Suprapubic skin (tissue), 4 donors: Measurements from ENCODE around the gene RBM19.

ENCODE experiments used
- EP300 ChIP-seq: sonication (generic); formaldehyde crosslinking; IDR thresholded peaks from one replicate; pipeline ENCODE4 v1.6.1; 2017; ENCODE audit warnings: antibody characterized with exemption
- POLR2A ChIP-seq, 2 donors: fragments of 450-650 bp; IDR thresholded peaks; one replicate each; pipeline ENCODE4 v1.6.1; 2017; ENCODE audit warnings: antibody characterized with exemption in 2 of 2, mild to moderate bottlenecking in 2 of 2, moderate library complexity in 2 of 2
- POLR2AphosphoS5 ChIP-seq, 3 donors: sonication (generic); formaldehyde crosslinking; IDR thresholded peaks; one replicate each; pipeline ENCODE4 v1.6.1; 2017; ENCODE audit warnings: antibody characterized with exemption in 3 of 3
- TF ChIP-seq, protein P1 (sequence below), 2 donors: fragments of 200-600 bp in 1 of 2; fragments of 450-650 bp in 1 of 2; sonication (generic) in 1 of 2; IDR thresholded peaks; one replicate each; pipeline ENCODE4 v1.5.1; 2016 to 2019; ENCODE audit warnings: antibody characterized with exemption in 2 of 2, mild to moderate bottlenecking in 1 of 2, moderate library complexity in 1 of 2

DNA sequence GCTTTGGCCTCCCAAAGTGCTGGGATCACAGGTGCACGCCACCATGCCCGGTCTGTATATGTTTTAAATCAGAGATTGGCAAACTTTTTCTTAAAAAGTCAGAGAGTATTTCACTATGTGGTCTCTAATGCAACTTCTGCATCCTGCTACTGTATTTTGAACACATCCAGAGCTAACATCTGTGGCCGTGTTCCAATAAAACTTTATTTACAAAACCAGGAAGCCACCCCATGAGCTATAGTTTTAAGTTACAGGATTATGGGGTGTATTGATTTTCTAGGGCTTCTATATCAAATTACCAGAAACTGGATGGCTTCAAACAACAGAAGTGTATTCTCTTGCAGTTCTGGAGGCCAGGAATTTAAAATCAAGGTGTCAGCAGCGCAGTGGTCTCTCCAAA lies 5.3 kb upstream of the RBM19 start:
- TF ChIP-seq POLR2A (IDR thresholded peaks at IDR 0.05) (no peak), POLR2AphosphoS5 (IDR thresholded peaks at IDR 0.05) (no peak), EP300 (no peak)
- TF ChIP-seq, protein P1, sequence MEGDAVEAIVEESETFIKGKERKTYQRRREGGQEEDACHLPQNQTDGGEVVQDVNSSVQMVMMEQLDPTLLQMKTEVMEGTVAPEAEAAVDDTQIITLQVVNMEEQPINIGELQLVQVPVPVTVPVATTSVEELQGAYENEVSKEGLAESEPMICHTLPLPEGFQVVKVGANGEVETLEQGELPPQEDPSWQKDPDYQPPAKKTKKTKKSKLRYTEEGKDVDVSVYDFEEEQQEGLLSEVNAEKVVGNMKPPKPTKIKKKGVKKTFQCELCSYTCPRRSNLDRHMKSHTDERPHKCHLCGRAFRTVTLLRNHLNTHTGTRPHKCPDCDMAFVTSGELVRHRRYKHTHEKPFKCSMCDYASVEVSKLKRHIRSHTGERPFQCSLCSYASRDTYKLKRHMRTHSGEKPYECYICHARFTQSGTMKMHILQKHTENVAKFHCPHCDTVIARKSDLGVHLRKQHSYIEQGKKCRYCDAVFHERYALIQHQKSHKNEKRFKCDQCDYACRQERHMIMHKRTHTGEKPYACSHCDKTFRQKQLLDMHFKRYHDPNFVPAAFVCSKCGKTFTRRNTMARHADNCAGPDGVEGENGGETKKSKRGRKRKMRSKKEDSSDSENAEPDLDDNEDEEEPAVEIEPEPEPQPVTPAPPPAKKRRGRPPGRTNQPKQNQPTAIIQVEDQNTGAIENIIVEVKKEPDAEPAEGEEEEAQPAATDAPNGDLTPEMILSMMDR (IDR thresholded peaks at IDR 0.05): no peak
